Muscle of leg (tissue), 11 donors: ENCODE measurements around the gene PPP2R2C. TPM values are rescaled to one million over a fixed set of nuclear protein-coding genes. Genes with fewer than 3 reads are reported as not detected.

ENCODE experiments used
- DNase-seq: peaks from one replicate; pipeline ENCODE4 v3.0.0; 2013
- H3K27ac ChIP-seq: one replicate; pipeline ENCODE4 v1.5.1; 2013; ENCODE audit warnings: mild to moderate bottlenecking, low read length, control low read depth
- H3K27me3 ChIP-seq: one replicate; pipeline ENCODE4 v1.6.1; 2013; ENCODE audit warnings: low read length; ENCODE audit not compliant: control insufficient read depth, insufficient read depth
- H3K36me3 ChIP-seq: one replicate; pipeline ENCODE4 v1.6.1; 2013; ENCODE audit warnings: low read length; ENCODE audit not compliant: control insufficient read depth, insufficient read depth
- H3K4me1 ChIP-seq: one replicate; pipeline ENCODE4 v1.6.1; 2013; ENCODE audit warnings: low read length; ENCODE audit not compliant: control insufficient read depth, insufficient read depth
- H3K4me3 ChIP-seq: one replicate; pipeline ENCODE4 v1.5.1; 2013; ENCODE audit warnings: low read length, control low read depth
- H3K9me3 ChIP-seq: replicated peaks from 2 replicates; pipeline ENCODE4 v1.6.1; 2013; ENCODE audit warnings: low read depth, low read length; ENCODE audit not compliant: control insufficient read depth
- WGBS: methylation state at CpG from one replicate; pipeline ENCODE4 v1.1.5; 2013; ENCODE audit warnings: missing lambda C conversion rate; ENCODE audit not compliant: insufficient coverage; 5-methylcytosine and 5-hydroxymethylcytosine counted together
- polyA plus RNA-seq, 8 donors: library from polyadenylated mRNA; unstranded; fragments of 120-200 nt; gene quantifications; one replicate each; pipeline versions ENCODE4 v1.2.1 to v1.2.3, GENCODE V29; 2013; ENCODE audit warnings: inconsistent platforms in 1 of 8, low replicate concordance in 1 of 8; ENCODE audit not compliant: insufficient read length in 8 of 8, insufficient read depth in 1 of 8
- total RNA-seq: library from RNA; stranded (reverse); fragments of 120-200 nt; gene quantifications from one replicate; pipeline ENCODE4 v1.2.4, GENCODE V29; 2013

PPP2R2C gene
- total and polyA plus RNA-seq, 9 donors: 0.09 to 3.4 (median 0.17) TPM

GRCh38 chr4:6290769-6291547, 181.5 kb downstream of the PPP2R2C start:
- Histone ChIP-seq H3K27me3 (no peaks in the 10 kb centered on the region), H3K36me3 (peaks cover 50% of the 10 kb centered on the region), H3K4me3 (no peak overlapping the region), H3K27ac (no peak overlapping the region), H3K9me3 (no peaks in the 10 kb centered on the region), H3K4me1 (no peaks in the 10 kb centered on the region)
- WGBS: 87% methylated on average over 23 of the region's 25 CpGs
- DNase-seq: no peak

- 86% methylated on average over 6 of the region's 7 CpGs for WGBS
- H3K4me1 ChIP-seq: no peaks in the 10 kb centered on the region
- H3K9me3 ChIP-seq: no peaks in the 10 kb centered on the region
- H3K4me3 ChIP-seq: no peak overlapping the region
- no peak overlapping the region for H3K27ac ChIP-seq
- H3K36me3 ChIP-seq: peaks cover 43% of the 10 kb centered on the region
- H3K27me3 ChIP-seq: no peaks in the 10 kb centered on the region
- DNase-seq: no peak
Measured at GRCh38 chr4:6290256-6290655, 182.2 kb downstream of the PPP2R2C start.

- H3K4me3 ChIP-seq: no peak overlapping the region
- DNase-seq: no peak
- H3K9me3 ChIP-seq: no peaks in the 10 kb centered on the region
- no peaks in the 10 kb centered on the region for H3K4me1 ChIP-seq
- H3K27me3 ChIP-seq: no peaks in the 10 kb centered on the region
- H3K36me3 ChIP-seq: peaks cover 39% of the 10 kb centered on the region
- no peak overlapping the region for H3K27ac ChIP-seq
- 93% methylated on average over 10 of the region's 15 CpGs for WGBS
Measured at GRCh38 chr4:6288871-6289270, 183.5 kb downstream of the PPP2R2C start.

- Histone ChIP-seq H3K36me3 (peaks cover 42% of the 10 kb centered on the region), H3K4me3 (no peak overlapping the region), H3K27ac (no peak overlapping the region), H3K27me3 (no peaks in the 10 kb centered on the region), H3K9me3 (no peaks in the 10 kb centered on the region), H3K4me1 (no peaks in the 10 kb centered on the region)
- 97% methylated on average over 5 of the region's 5 CpGs for WGBS
- DNase-seq: no peak
Measured at GRCh38 chr4:6288342-6288741, 184.1 kb downstream of the PPP2R2C start.

GRCh38 chr4:6287017-6287788, 185.2 kb downstream of the PPP2R2C start:
- WGBS: 91% methylated on average over 15 of the region's 16 CpGs
- Histone ChIP-seq H3K36me3 (peaks cover 39% of the 10 kb centered on the region), H3K27me3 (no peaks in the 10 kb centered on the region), H3K4me1 (peaks cover 9% of the 10 kb centered on the region), H3K9me3 (no peaks in the 10 kb centered on the region), H3K4me3 (no peak overlapping the region), H3K27ac (no peak overlapping the region)
- DNase-seq: no peak

GRCh38 chr4:6283282-6283681, 189.1 kb downstream of the PPP2R2C start:
- Histone ChIP-seq H3K4me1 (peaks cover 32% of the 10 kb centered on the region), H3K9me3 (no peaks in the 10 kb centered on the region)

GRCh38 chr4:6282314-6282771, 190.1 kb downstream of the PPP2R2C start:
- Histone ChIP-seq H3K27ac (peak overlapping the region; percentile 20), H3K4me3 (no peak overlapping the region), H3K9me3 (no peaks in the 10 kb centered on the region), H3K27me3 (no peaks in the 10 kb centered on the region), H3K36me3 (peaks cover 30% of the 10 kb centered on the region), H3K4me1 (peaks cover 38% of the 10 kb centered on the region)
- peak; percentile 73 for DNase-seq
- no CpG with 5 or more reads among the region's 6 CpGs for WGBS

More at GRCh38 chr4:6283282-6283681, 189.1 kb downstream of the PPP2R2C start:
- DNase-seq: no peak
- Histone ChIP-seq H3K36me3 (peaks cover 36% of the 10 kb centered on the region), H3K4me3 (no peak overlapping the region), H3K27ac (no peak overlapping the region), H3K27me3 (no peaks in the 10 kb centered on the region)
- 92% methylated on average over 2 of the region's 4 CpGs for WGBS

- no peak overlapping the region for H3K4me3 ChIP-seq
- no peak overlapping the region for H3K27ac ChIP-seq
- H3K9me3 ChIP-seq: no peaks in the 10 kb centered on the region
- no peak for DNase-seq
- 72% methylated on average over 17 of the region's 20 CpGs for WGBS
- no peaks in the 10 kb centered on the region for H3K27me3 ChIP-seq
- peaks cover 45% of the 10 kb centered on the region for H3K4me1 ChIP-seq
- peaks cover 25% of the 10 kb centered on the region for H3K36me3 ChIP-seq
Measured at GRCh38 chr4:6281436-6282313, 190.7 kb downstream of the PPP2R2C start.

GRCh38 chr4:6280365-6280996, 191.9 kb downstream of the PPP2R2C start:
- peaks cover 23% of the 10 kb centered on the region for H3K36me3 ChIP-seq
- WGBS: 70% methylated on average over 7 of the region's 16 CpGs
- H3K4me3 ChIP-seq: no peak overlapping the region
- H3K27ac ChIP-seq: no peak overlapping the region
- H3K9me3 ChIP-seq: no peaks in the 10 kb centered on the region
- DNase-seq: no peak
- peaks cover 57% of the 10 kb centered on the region for H3K4me1 ChIP-seq
- no peaks in the 10 kb centered on the region for H3K27me3 ChIP-seq
